WERI-Rb-1 (cell line): ENCODE measurements around the gene NSUN6.

Experiments used
- DNase-seq: peaks from one replicate; pipeline ENCODE4 v3.0.0-alpha.2; 2020
- H3K27ac ChIP-seq: fragments of 250-450 bp; sonication (Bioruptor Pico); 2 replicates; pipeline ENCODE4 v1.5.1; 2020; ENCODE audit warnings: mild to moderate bottlenecking, moderate library complexity
- H3K27me3 ChIP-seq: fragments of 250-450 bp; sonication (Bioruptor Pico); 2 replicates; pipeline ENCODE4 v1.5.1; 2021; ENCODE audit warnings: mild to moderate bottlenecking, low read depth, moderate library complexity; ENCODE audit not compliant: insufficient read depth, severe bottlenecking
- H3K36me3 ChIP-seq: fragments of 250-450 bp; sonication (Bioruptor Pico); 2 replicates; pipeline ENCODE4 v1.5.1; 2020; ENCODE audit warnings: mild to moderate bottlenecking, moderate library complexity
- H3K4me3 ChIP-seq: 2 replicates; pipeline ENCODE4 v1.5.1; 2011; ENCODE audit warnings: low read depth, mild to moderate bottlenecking, control low read depth, low read length
- H3K9me3 ChIP-seq: fragments of 250-450 bp; sonication (Bioruptor Pico); 2 replicates; pipeline ENCODE4 v1.5.1; 2021; ENCODE audit warnings: mild to moderate bottlenecking, moderate library complexity; ENCODE audit not compliant: severe bottlenecking
- TF ChIP-seq, protein P1 (sequence below): IDR thresholded peaks from 2 replicates; pipeline ENCODE4 v1.5.1; 2011; ENCODE audit warnings: low read depth, mild to moderate bottlenecking, control low read depth, inconsistent platforms, low read length

NSUN6 gene

DNA sequence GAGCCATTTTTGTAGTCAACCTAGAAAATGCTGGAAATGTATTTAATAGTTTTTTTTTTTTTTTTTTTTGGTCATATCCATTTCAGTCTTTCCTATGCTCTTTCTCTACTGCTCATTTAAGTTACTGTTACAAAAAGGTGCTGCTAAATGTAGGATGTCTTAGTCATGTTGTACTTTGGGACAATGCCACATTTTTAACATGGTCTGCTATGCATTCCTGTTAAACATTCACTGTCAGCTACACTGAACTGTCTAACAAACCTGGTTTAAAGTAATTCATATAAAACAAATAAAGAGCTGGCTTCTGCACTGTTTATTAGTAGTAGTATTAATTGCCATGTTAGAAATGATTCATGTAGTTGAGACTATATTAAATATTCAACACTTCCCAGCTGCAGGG lies 108.6 kb downstream of the NSUN6 start:
- Histone ChIP-seq H3K27me3 (no peaks in the 10 kb centered on the region), H3K27ac (no peak overlapping the region), H3K36me3 (no peaks in the 10 kb centered on the region; the same call in 1 of the 2 replicates), H3K4me3 (no peak overlapping the region), H3K9me3 (no peaks in the 10 kb centered on the region)
- TF ChIP-seq, protein P1, sequence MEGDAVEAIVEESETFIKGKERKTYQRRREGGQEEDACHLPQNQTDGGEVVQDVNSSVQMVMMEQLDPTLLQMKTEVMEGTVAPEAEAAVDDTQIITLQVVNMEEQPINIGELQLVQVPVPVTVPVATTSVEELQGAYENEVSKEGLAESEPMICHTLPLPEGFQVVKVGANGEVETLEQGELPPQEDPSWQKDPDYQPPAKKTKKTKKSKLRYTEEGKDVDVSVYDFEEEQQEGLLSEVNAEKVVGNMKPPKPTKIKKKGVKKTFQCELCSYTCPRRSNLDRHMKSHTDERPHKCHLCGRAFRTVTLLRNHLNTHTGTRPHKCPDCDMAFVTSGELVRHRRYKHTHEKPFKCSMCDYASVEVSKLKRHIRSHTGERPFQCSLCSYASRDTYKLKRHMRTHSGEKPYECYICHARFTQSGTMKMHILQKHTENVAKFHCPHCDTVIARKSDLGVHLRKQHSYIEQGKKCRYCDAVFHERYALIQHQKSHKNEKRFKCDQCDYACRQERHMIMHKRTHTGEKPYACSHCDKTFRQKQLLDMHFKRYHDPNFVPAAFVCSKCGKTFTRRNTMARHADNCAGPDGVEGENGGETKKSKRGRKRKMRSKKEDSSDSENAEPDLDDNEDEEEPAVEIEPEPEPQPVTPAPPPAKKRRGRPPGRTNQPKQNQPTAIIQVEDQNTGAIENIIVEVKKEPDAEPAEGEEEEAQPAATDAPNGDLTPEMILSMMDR, result no peak
- DNase-seq, result no peak

DNA sequence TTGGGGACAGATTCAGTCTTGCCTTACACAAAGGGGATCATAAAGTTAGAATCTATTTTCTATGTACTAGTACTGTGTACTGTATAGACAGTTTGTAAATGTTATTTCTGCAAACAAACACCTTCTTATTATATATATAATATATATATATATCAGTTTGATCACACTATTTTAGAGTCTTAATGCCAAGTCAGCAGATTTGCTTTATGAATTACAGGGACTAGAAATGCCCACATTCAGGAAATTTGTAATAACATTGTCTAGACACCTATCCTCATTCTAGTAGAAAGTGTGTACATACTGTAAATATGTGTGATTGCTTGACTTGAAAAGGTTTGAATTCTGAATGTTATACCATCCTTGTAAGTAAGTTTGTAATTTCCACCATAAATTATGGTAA lies 111.2 kb downstream of the NSUN6 start:
- Histone ChIP-seq H3K27ac (no peak overlapping the region), H3K4me3 (no peak overlapping the region), H3K27me3 (no peaks in the 10 kb centered on the region), H3K36me3 (no peaks in the 10 kb centered on the region; the same call in 1 of the 2 replicates), H3K9me3 (no peaks in the 10 kb centered on the region)
- DNase-seq, result no peak
- TF ChIP-seq, protein P1, result no peak

DNA sequence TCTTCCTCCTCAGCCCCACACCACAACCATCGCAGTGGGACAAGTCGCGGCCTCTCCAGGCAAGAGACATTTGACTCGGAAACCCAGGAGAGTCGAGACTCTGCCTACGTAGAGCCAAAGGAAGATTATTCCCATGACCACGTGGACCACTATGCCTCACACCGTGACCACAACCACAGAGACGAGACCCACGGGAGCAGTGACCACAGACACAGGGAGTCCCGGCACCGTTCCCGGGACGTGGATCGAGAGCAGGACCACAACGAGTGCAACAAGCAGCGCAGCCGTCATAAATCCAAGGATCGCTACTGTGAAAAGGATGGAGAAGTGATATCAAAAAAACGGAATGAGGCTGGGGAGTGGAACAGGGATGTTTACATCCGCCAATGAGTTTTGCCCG lies 112.1 kb downstream of the NSUN6 start:
- no peak for DNase-seq
- Histone ChIP-seq H3K9me3 (no peaks in the 10 kb centered on the region), H3K4me3 (no peak overlapping the region), H3K27me3 (no peaks in the 10 kb centered on the region), H3K36me3 (no peaks in the 10 kb centered on the region; the same call in 1 of the 2 replicates), H3K27ac (no peak overlapping the region)
- TF ChIP-seq, protein P1, result no peak

DNA sequence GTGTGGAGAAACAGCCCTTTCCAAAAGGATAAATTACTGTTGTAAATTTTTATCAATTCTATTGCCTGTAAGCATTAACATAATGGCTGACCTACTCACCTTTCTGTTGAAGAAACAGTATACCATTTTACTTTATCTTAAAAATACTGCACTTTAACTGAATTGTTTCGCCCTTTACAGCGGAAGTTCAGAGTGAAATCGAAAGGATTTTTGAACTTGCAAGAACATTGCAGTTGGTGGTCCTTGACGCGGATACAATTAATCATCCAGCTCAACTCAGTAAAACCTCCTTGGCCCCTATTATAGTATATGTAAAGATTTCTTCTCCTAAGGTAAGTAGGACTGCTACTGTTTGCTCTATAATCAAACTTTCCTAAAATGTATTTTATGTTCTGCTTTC lies 117.5 kb downstream of the NSUN6 start:
- H3K27ac ChIP-seq, result no peak overlapping the region
- no peak overlapping the region for H3K4me3 ChIP-seq
- no peaks in the 10 kb centered on the region for H3K27me3 ChIP-seq
- DNase-seq, result no peak
- TF ChIP-seq, protein P1, result no peak
- H3K36me3 ChIP-seq, result no peaks in the 10 kb centered on the region
- no peaks in the 10 kb centered on the region for H3K9me3 ChIP-seq

DNA sequence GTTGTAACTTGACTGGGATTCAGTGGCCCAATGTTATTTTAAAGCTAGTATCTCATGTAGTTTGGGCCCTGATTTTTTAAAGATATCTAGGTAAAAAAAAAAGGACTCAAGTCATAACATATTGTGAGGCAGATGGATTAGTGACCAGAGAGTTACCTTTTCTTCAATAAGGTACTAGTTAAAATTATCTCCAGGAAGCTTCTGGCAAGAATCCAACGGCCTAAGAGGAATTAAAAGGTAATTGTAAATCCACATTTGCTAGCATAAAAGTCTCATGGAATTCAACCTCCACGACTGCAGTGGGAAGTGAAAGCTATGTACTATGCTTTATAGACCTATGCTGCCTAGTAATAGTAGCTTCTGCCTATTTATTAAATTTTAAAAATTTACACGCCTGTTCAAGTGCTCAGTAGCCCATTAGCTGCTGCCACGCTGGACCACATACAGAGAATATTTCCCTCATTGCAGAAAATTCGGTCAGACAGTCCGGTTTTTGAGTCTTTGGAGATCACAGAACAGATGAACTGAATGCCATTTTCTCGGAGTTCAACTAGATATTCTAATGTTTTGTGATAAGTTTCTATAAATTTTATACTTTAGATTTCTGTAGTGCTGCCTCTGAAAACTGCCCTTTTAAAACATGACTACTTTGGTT lies 118.4 kb downstream of the NSUN6 start:
- DNase-seq, result no peak
- H3K27ac ChIP-seq, result no peak overlapping the region
- no peaks in the 10 kb centered on the region for H3K27me3 ChIP-seq
- H3K9me3 ChIP-seq, result no peaks in the 10 kb centered on the region
- H3K36me3 ChIP-seq, result no peaks in the 10 kb centered on the region
- H3K4me3 ChIP-seq, result no peak overlapping the region
- TF ChIP-seq, protein P1, result no peak

DNA sequence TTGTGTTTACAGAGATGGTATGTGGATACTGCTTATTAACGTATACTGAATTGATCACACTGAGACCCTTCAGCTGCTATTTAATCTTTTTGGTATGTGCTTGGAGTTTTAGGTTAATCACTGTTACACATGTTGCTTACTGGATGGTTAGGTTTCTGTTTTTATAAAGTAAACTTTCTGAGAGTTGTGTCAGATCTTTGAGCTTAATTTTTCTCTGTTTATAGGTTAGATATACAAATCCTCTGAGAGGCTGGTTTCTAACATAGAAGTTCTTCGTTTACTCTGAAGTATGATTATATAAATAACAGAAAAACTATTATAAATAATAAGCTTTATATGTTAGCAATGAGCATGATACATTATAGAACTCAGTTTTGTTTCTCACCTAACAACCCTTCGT lies 123.1 kb downstream of the NSUN6 start:
- TF ChIP-seq, protein P1, result no peak
- Histone ChIP-seq H3K36me3 (no peaks in the 10 kb centered on the region), H3K27me3 (no peaks in the 10 kb centered on the region)

More for the DNA sequence above, 123.1 kb downstream of the NSUN6 start:
- H3K9me3 ChIP-seq, result no peaks in the 10 kb centered on the region
- no peak for DNase-seq
- H3K27ac ChIP-seq, result no peak overlapping the region
- no peak overlapping the region for H3K4me3 ChIP-seq
